Peyer's patch (tissue), 4 donors: ENCODE measurements around the gene GP1BB. TPM values are rescaled to one million over a fixed set of nuclear protein-coding genes. Genes with fewer than 3 reads are reported as not detected.
A peak's percentile ranks its signal among the peaks of the same experiment; 100 is the strongest.

Source experiments
- DNase-seq, 3 donors: peaks; one replicate each; pipeline ENCODE4 v3.0.0-alpha.2; 2017 to 2019
- H3K27ac ChIP-seq, 4 donors: fragments of 200-600 bp; sonication (generic); one replicate each; pipeline ENCODE4 v1.5.1; 2016 to 2019
- H3K27me3 ChIP-seq, 2 donors: fragments of 200-600 bp; sonication (generic); one replicate each; pipeline ENCODE4 v1.5.1; 2019
- H3K36me3 ChIP-seq, 3 donors: fragments of 200-600 bp; sonication (generic); one replicate each; pipeline ENCODE4 v1.5.1; 2016 to 2019
- H3K4me1 ChIP-seq, 4 donors: fragments of 200-600 bp; sonication (generic); one replicate each; pipeline ENCODE4 v1.5.1; 2016 to 2019
- H3K4me3 ChIP-seq, 4 donors: fragments of 200-600 bp; sonication (generic); 1 replicate in 3 of 4; 2 replicates in 1 of 4; pipeline ENCODE4 v1.5.1; 2016 to 2019; ENCODE audit warnings: mild to moderate bottlenecking in 1 of 4
- H3K9me3 ChIP-seq, 4 donors: fragments of 200-600 bp; sonication (generic); one replicate each; pipeline ENCODE4 v1.5.1; 2016 to 2019; ENCODE audit warnings: mild to moderate bottlenecking in 1 of 4
- POLR2A ChIP-seq, 2 donors: fragments of 450-650 bp; IDR thresholded peaks; one replicate each; pipeline ENCODE4 v1.5.1; 2017; ENCODE audit warnings: antibody characterized with exemption in 2 of 2, mild to moderate bottlenecking in 2 of 2, moderate library complexity in 2 of 2
- total RNA-seq, 4 donors: library from RNA; depleted of rRNA; stranded (reverse); fragments of >200 nt; gene quantifications; one replicate each; pipeline ENCODE4 v1.1.0, GENCODE V29; 2016
- TF ChIP-seq, protein P1 (sequence below), 6 experiments: fragments of 450-650 bp in 4 of 6; fragments of 200-600 bp in 2 of 6; sonication (generic) in 1 of 6; IDR thresholded peaks; one replicate each; pipeline ENCODE4 v1.5.1; 2017 to 2019; ENCODE audit warnings: antibody characterized with exemption in 6 of 6, mild to moderate bottlenecking in 3 of 6, moderate library complexity in 1 of 6

GP1BB gene
- total RNA-seq, 4 donors from 2014 or later, result 1.1 to 9.1 (median 2.0) TPM

DNA sequence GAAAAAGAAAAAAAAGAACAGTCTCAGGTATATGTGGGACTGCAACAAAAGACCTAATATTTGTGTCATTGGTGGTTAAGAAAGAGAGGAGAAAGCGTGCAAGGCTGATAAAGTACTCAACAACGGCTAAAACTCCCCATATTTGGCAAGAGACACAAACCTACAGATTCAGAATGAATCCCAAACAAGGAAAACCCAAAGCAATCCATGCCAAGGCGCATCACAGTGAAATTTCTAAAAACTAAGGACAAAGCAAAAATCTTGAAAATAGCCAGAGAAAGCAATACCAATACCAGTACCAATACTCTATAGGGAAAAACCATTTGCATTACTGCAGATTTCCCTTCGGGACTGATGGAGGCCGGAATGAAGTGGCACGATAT lies 41.5 kb upstream of the GP1BB start:
- Histone ChIP-seq H3K27ac (no peak overlapping the region), H3K36me3 (no peaks in the 10 kb centered on the region), H3K27me3 (no peaks in the 10 kb centered on the region), H3K4me1 (no peaks in the 10 kb centered on the region), H3K4me3 (no peak overlapping the region), H3K9me3 (no peaks in the 10 kb centered on the region)
- DNase-seq, result no peak
- TF ChIP-seq POLR2A (IDR thresholded peaks at IDR 0.05), result no peak
- TF ChIP-seq, protein P1, sequence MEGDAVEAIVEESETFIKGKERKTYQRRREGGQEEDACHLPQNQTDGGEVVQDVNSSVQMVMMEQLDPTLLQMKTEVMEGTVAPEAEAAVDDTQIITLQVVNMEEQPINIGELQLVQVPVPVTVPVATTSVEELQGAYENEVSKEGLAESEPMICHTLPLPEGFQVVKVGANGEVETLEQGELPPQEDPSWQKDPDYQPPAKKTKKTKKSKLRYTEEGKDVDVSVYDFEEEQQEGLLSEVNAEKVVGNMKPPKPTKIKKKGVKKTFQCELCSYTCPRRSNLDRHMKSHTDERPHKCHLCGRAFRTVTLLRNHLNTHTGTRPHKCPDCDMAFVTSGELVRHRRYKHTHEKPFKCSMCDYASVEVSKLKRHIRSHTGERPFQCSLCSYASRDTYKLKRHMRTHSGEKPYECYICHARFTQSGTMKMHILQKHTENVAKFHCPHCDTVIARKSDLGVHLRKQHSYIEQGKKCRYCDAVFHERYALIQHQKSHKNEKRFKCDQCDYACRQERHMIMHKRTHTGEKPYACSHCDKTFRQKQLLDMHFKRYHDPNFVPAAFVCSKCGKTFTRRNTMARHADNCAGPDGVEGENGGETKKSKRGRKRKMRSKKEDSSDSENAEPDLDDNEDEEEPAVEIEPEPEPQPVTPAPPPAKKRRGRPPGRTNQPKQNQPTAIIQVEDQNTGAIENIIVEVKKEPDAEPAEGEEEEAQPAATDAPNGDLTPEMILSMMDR (IDR thresholded peaks at IDR 0.05), result no peak

- no peak overlapping the region for H3K27ac ChIP-seq
- no peak for TF ChIP-seq POLR2A (IDR thresholded peaks at IDR 0.05)
- TF ChIP-seq, protein P1 (IDR thresholded peaks at IDR 0.05), result no peak
- H3K36me3 ChIP-seq, result no peaks in the 10 kb centered on the region
- no peak for DNase-seq
- no peaks in the 10 kb centered on the region for H3K9me3 ChIP-seq
- no peaks in the 10 kb centered on the region for H3K4me1 ChIP-seq
- H3K4me3 ChIP-seq, result no peak overlapping the region
- no peaks in the 10 kb centered on the region for H3K27me3 ChIP-seq
Measured at GRCh38 chr22:19686946-19687345, 36.4 kb upstream of the GP1BB start.

GRCh38 chr22:19687561-19688300 lies 35.6 kb upstream of the GP1BB start:
- no peak overlapping the region for H3K4me3 ChIP-seq
- TF ChIP-seq, protein P1 (IDR thresholded peaks at IDR 0.05), result no peak
- TF ChIP-seq POLR2A (IDR thresholded peaks at IDR 0.05), result no peak
- no peaks in the 10 kb centered on the region for H3K9me3 ChIP-seq
- H3K36me3 ChIP-seq, result no peaks in the 10 kb centered on the region
- H3K27me3 ChIP-seq, result no peaks in the 10 kb centered on the region
- DNase-seq, result peak in 1 of 3 donors; percentile 43
- no peaks in the 10 kb centered on the region for H3K4me1 ChIP-seq
- H3K27ac ChIP-seq, result no peak overlapping the region

- no peak for DNase-seq
- Histone ChIP-seq H3K27me3 (no peaks in the 10 kb centered on the region), H3K27ac (no peak overlapping the region), H3K4me1 (no peaks in the 10 kb centered on the region), H3K4me3 (no peak overlapping the region), H3K36me3 (no peaks in the 10 kb centered on the region), H3K9me3 (no peaks in the 10 kb centered on the region)
- TF ChIP-seq, protein P1 (IDR thresholded peaks at IDR 0.05), result no peak
- TF ChIP-seq POLR2A (IDR thresholded peaks at IDR 0.05), result no peak
Measured at GRCh38 chr22:19688301-19689290, 34.7 kb upstream of the GP1BB start.

GRCh38 chr22:19689408-19689807 lies 33.9 kb upstream of the GP1BB start:
- peak in 1 of 3 donors; percentile 26 for DNase-seq
- Histone ChIP-seq H3K4me3 (no peak overlapping the region), H3K36me3 (no peaks in the 10 kb centered on the region), H3K9me3 (no peaks in the 10 kb centered on the region), H3K27me3 (no peaks in the 10 kb centered on the region), H3K4me1 (no peaks in the 10 kb centered on the region), H3K27ac (no peak overlapping the region)
- TF ChIP-seq, protein P1 (IDR thresholded peaks at IDR 0.05), result no peak
- no peak for TF ChIP-seq POLR2A (IDR thresholded peaks at IDR 0.05)
